ENCODE data around the gene FDX1.
"Not testable (repeated sequence)": the region's sequence is repeated elsewhere in the genome, so short reads cannot be mapped to it uniquely, and the experiment has no call there.

GRCh38 chr11:110388231-110388630 is 41.5 kb upstream of the FDX1 start:
- not testable (repeated sequence) for TF ChIP-seq CTCF, POLR2A (IDR thresholded peaks at IDR 0.05)

Data from adrenal gland (tissue), 5 donors.